ENCODE measurements around the gene BICDL2.

DNA sequence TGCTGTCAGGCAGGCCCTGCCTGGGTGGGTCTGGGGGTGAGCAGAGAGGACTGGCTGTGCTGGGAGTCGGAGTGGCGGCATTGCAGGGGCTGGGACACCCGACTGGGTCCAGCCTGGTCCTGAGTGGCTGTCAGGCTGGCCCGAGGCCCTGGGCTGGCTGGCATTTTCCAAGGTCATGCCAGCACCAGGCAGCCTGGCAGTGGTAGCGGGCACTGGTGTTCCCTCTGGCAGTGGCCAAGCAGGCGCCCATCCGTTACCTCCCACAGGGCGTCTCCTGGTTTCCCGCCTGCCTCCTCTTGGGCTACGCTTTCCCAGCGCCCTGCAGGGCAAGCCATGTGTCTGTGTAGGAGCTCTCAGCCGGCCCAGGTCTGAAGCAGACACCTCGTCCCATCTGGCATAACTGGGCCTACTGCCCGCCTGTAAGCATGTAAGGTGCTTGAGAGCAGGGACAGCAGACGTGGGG is 50.8 kb downstream of the BICDL2 start:
- no peak for TF ChIP-seq CEBPB (IDR thresholded peaks at IDR 0.05; ENCODE audit: low read depth, low read length)
- no peak for TF ChIP-seq POLR2A (IDR thresholded peaks at IDR 0.05; ENCODE audit: low read depth, low read length)
- TF ChIP-seq, protein P1, sequence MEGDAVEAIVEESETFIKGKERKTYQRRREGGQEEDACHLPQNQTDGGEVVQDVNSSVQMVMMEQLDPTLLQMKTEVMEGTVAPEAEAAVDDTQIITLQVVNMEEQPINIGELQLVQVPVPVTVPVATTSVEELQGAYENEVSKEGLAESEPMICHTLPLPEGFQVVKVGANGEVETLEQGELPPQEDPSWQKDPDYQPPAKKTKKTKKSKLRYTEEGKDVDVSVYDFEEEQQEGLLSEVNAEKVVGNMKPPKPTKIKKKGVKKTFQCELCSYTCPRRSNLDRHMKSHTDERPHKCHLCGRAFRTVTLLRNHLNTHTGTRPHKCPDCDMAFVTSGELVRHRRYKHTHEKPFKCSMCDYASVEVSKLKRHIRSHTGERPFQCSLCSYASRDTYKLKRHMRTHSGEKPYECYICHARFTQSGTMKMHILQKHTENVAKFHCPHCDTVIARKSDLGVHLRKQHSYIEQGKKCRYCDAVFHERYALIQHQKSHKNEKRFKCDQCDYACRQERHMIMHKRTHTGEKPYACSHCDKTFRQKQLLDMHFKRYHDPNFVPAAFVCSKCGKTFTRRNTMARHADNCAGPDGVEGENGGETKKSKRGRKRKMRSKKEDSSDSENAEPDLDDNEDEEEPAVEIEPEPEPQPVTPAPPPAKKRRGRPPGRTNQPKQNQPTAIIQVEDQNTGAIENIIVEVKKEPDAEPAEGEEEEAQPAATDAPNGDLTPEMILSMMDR (conservative IDR thresholded peaks at IDR 0.05; ENCODE audit: low read depth, low read length), result no peak
- no peak for TF ChIP-seq MXI1 (IDR thresholded peaks at IDR 0.05; ENCODE audit: borderline replicate concordance, low read depth, low read length)
- no peak for TF ChIP-seq NFE2L2 (IDR thresholded peaks at IDR 0.05; ENCODE audit: low read depth, low read length)
- TF ChIP-seq BHLHE40 (IDR thresholded peaks at IDR 0.05; ENCODE audit: low read depth, low read length), result no peak
- no peak for TF ChIP-seq SMC3 (IDR thresholded peaks at IDR 0.05; ENCODE audit: low read depth, low read length)
- no peak for TF ChIP-seq RAD21 (IDR thresholded peaks at IDR 0.05; ENCODE audit: low read length)
- no peak for TF ChIP-seq CHD1 (IDR thresholded peaks at IDR 0.05; ENCODE audit: low read depth, low read length)

All from IMR-90 (cell line).